Measurements from ENCODE around the gene ZBTB20.
"Not testable (repeated sequence)": the region's sequence is repeated elsewhere in the genome, so short reads cannot be mapped to it uniquely, and the experiment has no call there.

The ZBTB20 gene

DNA sequence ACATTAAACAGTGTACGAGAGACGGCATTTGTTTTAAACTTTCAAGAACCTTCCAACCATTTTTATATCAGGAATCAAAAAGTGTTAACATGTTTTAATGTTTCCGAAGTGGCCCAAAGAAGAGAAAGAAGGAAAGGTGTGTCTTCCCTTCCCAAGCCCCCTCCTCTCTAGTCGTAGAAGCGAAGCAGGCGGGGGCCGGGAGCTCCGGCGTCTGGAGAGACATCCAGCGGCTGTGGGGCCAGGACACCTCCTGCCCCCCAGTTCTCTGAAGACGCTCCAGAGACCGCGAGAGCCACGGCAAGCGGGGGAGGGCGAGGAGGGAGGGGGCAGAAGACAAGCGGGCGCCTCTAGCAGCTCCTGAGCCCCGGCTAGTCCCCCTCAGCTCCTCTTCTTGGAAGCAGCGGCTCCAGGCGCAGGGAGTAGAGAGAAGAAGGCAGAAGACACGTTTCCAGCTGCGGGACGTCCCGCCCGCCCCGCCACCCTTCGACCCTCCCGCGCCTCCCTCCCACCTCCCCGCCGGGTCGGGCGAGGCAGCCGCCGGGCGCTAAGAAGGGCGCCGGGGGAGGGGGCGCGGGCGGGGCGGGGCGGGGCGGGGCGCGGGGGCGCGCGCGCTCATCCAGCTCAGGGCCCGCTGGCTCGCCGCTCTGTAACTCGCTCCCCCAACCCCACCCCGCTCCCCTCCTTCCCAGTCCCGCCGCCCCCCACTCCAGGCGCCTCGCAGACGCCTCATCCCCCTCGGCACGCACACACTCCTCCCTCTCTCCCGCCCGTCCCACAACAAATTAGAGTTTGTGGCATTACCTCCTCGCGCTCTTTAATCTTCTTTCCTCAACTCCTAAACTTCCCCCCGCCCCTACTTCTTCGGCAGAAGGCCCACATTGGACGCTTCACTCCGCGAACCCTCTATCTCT, at the start of gene ZBTB20:
Gene ZBTB20, minus strand, starts transcription at position 871 of the 911 bp plus-strand sequence.
- H3K27me3 Mint-ChIP-seq = no peaks in the 10 kb centered on the region
- peaks cover 21% of the 10 kb centered on the region for H3K36me3 Mint-ChIP-seq
- peaks cover 28% of the 10 kb centered on the region for H3K4me1 Mint-ChIP-seq

DNA sequence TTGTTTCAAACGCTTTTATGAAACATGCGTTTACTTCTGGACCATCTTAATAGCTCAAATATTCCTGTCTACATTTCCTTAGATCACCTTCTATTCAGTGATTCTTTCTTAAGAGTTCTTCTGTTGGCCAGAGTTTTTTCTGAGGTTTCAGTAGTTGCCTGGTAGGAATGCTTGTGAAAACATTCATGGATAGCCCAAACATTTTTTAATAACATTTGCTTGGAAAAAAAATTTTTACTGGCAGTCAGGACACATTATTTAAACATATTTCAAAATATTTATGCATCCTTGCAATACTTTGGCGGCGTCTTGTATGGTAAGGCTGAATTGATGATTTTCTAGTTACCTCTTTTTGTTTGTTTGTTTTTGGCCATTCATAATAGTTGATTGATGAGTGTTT, 47.4 kb upstream of the ZBTB20 start:
- Mint-ChIP-seq H3K27ac (no peak overlapping the region), H3K27me3 (no peaks in the 10 kb centered on the region), H3K9me3 (peaks cover 11% of the 10 kb centered on the region), H3K4me3 (no peak overlapping the region), H3K4me1 (no peaks in the 10 kb centered on the region), H3K36me3 (peaks cover 17% of the 10 kb centered on the region)
- no peak for ATAC-seq

More for the DNA sequence above, at the start of gene ZBTB20:
- H3K27ac Mint-ChIP-seq = peak within 1 kb of the TSS; percentile 86
- peaks cover 5% of the 10 kb centered on the region for H3K9me3 Mint-ChIP-seq
- peak within 1 kb of the TSS; percentile 93 for H3K4me3 Mint-ChIP-seq
- ATAC-seq = peak; percentile 48

GRCh38 chr3:115190747-115191146, 43.7 kb upstream of the ZBTB20 start:
- no peak overlapping the region for H3K27ac Mint-ChIP-seq
- H3K36me3 Mint-ChIP-seq = peaks cover 17% of the 10 kb centered on the region
- H3K4me3 Mint-ChIP-seq = no peak overlapping the region
- no peak for ATAC-seq
- peaks cover 20% of the 10 kb centered on the region for H3K4me1 Mint-ChIP-seq
- H3K27me3 Mint-ChIP-seq = no peaks in the 10 kb centered on the region
- H3K9me3 Mint-ChIP-seq = peaks cover 11% of the 10 kb centered on the region

- Mint-ChIP-seq H3K27ac (peak overlapping the region; percentile 95), H3K27me3 (no peaks in the 10 kb centered on the region), H3K36me3 (peaks cover 6% of the 10 kb centered on the region), H3K4me3 (peak overlapping the region; percentile 78), H3K4me1 (peaks cover 26% of the 10 kb centered on the region), H3K9me3 (peaks cover 7% of the 10 kb centered on the region)
- ATAC-seq = peak; percentile 100
Observed at GRCh38 chr3:115187149-115187757, 40.2 kb upstream of the ZBTB20 start.

- Mint-ChIP-seq H3K4me3 (peak overlapping the region; percentile 78), H3K9me3 (peaks cover 7% of the 10 kb centered on the region), H3K27me3 (no peaks in the 10 kb centered on the region), H3K36me3 (peaks cover 1% of the 10 kb centered on the region), H3K27ac (peak overlapping the region; percentile 95), H3K4me1 (peaks cover 26% of the 10 kb centered on the region)
- ATAC-seq = peak; percentile 61
Observed at GRCh38 chr3:115186351-115187148, 39.5 kb upstream of the ZBTB20 start.

GRCh38 chr3:115184859-115185572, 37.9 kb upstream of the ZBTB20 start:
- not testable (repeated sequence) for H3K36me3 Mint-ChIP-seq, ATAC-seq, H3K9me3 Mint-ChIP-seq, H3K4me3 Mint-ChIP-seq, H3K27me3 Mint-ChIP-seq
- Mint-ChIP-seq H3K27ac (peak overlapping the region; percentile 95), H3K4me1 (peaks cover 26% of the 10 kb centered on the region)

GRCh38 chr3:115178930-115179329, 31.8 kb upstream of the ZBTB20 start:
- H3K4me1 Mint-ChIP-seq, H3K36me3 Mint-ChIP-seq, ATAC-seq, H3K4me3 Mint-ChIP-seq, H3K27ac Mint-ChIP-seq, H3K9me3 Mint-ChIP-seq: not testable (repeated sequence)
- H3K27me3 Mint-ChIP-seq = peaks cover 15% of the 10 kb centered on the region

DNA sequence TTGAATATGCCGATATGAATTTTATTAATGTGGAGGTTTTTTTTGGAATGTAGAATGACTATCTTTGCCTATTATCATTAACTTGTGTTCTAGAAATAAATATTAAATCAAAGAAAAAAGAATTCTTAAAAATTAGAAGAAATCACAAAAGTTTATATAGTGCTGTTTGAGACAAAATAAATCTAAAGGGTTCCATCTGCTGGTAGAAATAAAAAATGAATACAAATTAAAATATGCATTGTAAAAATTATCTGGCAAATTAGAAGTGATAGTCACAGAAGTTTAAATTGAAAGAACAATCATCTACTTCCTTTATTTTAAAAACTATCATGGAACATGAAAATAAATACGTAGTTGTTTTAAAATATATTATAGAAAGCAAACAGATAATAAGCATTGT, 22.7 kb upstream of the ZBTB20 start:
- Mint-ChIP-seq H3K27ac (no peak overlapping the region), H3K27me3 (no peaks in the 10 kb centered on the region), H3K4me1 (peaks cover 8% of the 10 kb centered on the region), H3K36me3 (no peaks in the 10 kb centered on the region), H3K9me3 (no peaks in the 10 kb centered on the region), H3K4me3 (no peak overlapping the region)
- ATAC-seq = no peak

- H3K9me3 Mint-ChIP-seq = no peaks in the 10 kb centered on the region
- H3K4me1 Mint-ChIP-seq = peaks cover 15% of the 10 kb centered on the region
- H3K4me3 Mint-ChIP-seq = no peak overlapping the region
- no peak overlapping the region for H3K27ac Mint-ChIP-seq
- H3K36me3 Mint-ChIP-seq = no peaks in the 10 kb centered on the region
- ATAC-seq = no peak
- no peaks in the 10 kb centered on the region for H3K27me3 Mint-ChIP-seq
Observed at GRCh38 chr3:115165701-115166100, 18.6 kb upstream of the ZBTB20 start.

DNA sequence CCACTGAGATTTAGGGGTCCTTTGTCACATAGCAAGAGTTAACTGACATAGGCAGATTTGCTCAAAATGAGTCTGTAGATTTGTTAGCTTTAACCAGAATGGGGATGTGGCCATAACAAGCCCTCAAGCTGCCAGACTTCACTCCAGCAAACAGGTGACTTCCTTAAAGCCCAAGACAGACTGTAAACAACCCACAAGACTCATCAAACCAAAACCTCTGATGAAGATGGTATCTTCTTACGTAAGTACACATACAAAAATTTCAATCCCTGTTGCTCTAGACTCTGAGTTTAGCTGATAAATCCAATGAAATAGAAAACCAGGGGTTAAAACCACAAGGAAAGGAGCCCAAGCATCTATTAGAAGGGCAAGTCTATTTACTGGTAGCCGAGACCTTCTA, 18.2 kb upstream of the ZBTB20 start:
- Mint-ChIP-seq H3K9me3 (no peaks in the 10 kb centered on the region), H3K4me3 (no peak overlapping the region), H3K27me3 (no peaks in the 10 kb centered on the region), H3K36me3 (no peaks in the 10 kb centered on the region), H3K27ac (no peak overlapping the region), H3K4me1 (peaks cover 20% of the 10 kb centered on the region)
- peak; percentile 74 for ATAC-seq

DNA sequence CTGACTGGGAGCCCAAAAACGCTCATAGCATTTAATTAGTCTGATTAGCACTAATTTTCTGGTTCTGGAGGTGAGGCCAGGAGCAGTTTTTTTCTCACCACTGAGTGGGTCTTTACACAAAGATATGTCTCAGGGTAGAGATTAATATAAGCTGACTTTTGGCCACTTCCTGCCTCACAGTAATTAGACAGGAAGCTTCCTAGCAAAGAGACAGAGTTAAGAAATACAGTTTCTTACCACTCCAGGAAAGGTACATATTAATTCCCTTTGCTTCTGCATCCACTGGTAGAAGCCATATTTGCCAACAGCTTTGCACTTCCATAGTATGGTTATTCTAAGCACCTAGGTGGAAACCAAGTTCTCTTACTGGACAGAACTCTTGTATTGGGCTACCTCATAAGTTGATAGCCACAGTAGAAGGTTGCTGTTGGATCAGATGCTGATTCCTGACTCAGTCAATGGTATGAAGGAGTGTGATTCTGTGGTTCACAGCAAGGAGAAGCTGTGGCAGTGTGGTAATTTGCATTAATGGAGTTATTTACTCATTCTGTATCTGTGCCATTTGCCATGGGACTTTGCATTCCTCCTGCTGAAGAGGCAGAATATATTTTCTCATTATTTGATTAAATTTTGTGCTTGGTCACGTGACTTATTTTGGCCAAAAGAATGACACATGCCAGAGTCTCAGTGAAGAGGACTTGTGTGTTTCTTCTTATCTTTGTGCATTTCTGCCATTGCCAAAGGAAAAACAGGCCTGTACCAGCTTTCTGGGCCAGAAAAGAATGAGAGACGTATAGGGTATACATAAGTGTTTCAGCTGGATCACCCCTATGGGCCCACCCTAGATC, 17.5 kb upstream of the ZBTB20 start:
- no peaks in the 10 kb centered on the region for H3K27me3 Mint-ChIP-seq
- H3K4me3 Mint-ChIP-seq = no peak overlapping the region
- H3K4me1 Mint-ChIP-seq = peaks cover 22% of the 10 kb centered on the region
- no peaks in the 10 kb centered on the region for H3K36me3 Mint-ChIP-seq
- no peak for ATAC-seq
- H3K9me3 Mint-ChIP-seq = no peaks in the 10 kb centered on the region
- H3K27ac Mint-ChIP-seq = peak overlapping the region; percentile 25

GRCh38 chr3:115162759-115163158, 15.7 kb upstream of the ZBTB20 start:
- ATAC-seq = no peak
- no peak overlapping the region for H3K4me3 Mint-ChIP-seq
- no peaks in the 10 kb centered on the region for H3K27me3 Mint-ChIP-seq
- H3K4me1 Mint-ChIP-seq = peaks cover 22% of the 10 kb centered on the region
- peaks cover 3% of the 10 kb centered on the region for H3K9me3 Mint-ChIP-seq
- H3K27ac Mint-ChIP-seq = no peak overlapping the region
- no peaks in the 10 kb centered on the region for H3K36me3 Mint-ChIP-seq

DNA sequence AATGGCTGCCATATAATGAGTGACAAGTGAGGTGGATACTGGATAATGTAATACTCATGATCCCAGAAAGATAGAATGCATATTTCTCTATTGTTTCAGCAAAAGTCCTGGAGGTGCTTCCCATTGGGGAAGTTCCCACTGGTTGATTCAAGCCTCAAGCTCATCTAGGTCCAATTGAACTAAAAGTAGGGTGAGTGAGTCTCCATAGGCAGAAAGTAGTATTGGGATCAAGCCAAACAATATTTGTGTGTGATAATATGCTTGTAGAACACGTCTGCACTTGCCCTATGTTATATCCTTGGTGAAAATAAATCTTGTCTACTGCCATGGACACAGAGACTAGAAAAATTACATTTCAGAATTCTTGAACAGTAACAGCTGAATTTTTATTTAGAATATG, 14.8 kb upstream of the ZBTB20 start:
- Mint-ChIP-seq H3K27ac (no peak overlapping the region), H3K9me3 (peaks cover 3% of the 10 kb centered on the region), H3K4me3 (no peak overlapping the region), H3K27me3 (no peaks in the 10 kb centered on the region), H3K4me1 (peaks cover 22% of the 10 kb centered on the region), H3K36me3 (no peaks in the 10 kb centered on the region)
- no peak for ATAC-seq

- Mint-ChIP-seq H3K9me3 (peaks cover 3% of the 10 kb centered on the region), H3K27me3 (no peaks in the 10 kb centered on the region), H3K36me3 (no peaks in the 10 kb centered on the region), H3K4me1 (peaks cover 22% of the 10 kb centered on the region), H3K27ac (no peak overlapping the region), H3K4me3 (no peak overlapping the region)
- no peak for ATAC-seq
Observed at GRCh38 chr3:115161168-115161834, 14.2 kb upstream of the ZBTB20 start.
